IPS-18a (cell line): ENCODE measurements around the gene CDK6.

Experiments used
- H3K27ac ChIP-seq: one replicate; pipeline ENCODE4 v1.5.1; 2013; ENCODE audit warnings: low read length
- H3K27me3 ChIP-seq: one replicate; pipeline ENCODE4 v1.6.1; 2013; ENCODE audit warnings: mild to moderate bottlenecking, low read length; ENCODE audit not compliant: control insufficient read depth, insufficient read depth
- H3K36me3 ChIP-seq: one replicate; pipeline ENCODE4 v1.6.1; 2013; ENCODE audit warnings: low read depth, low read length; ENCODE audit not compliant: control insufficient read depth
- H3K4me1 ChIP-seq: one replicate; pipeline ENCODE4 v1.6.1; 2013; ENCODE audit warnings: low read depth, low read length; ENCODE audit not compliant: control insufficient read depth
- H3K4me3 ChIP-seq: one replicate; pipeline ENCODE4 v1.5.1; 2013; ENCODE audit warnings: low read length
- H3K9ac ChIP-seq: one replicate; pipeline ENCODE4 v1.6.1; 2013; ENCODE audit warnings: mild to moderate bottlenecking, low read length, moderate library complexity
- H3K9me3 ChIP-seq: one replicate; pipeline ENCODE4 v1.6.1; 2013; ENCODE audit warnings: low read depth, low read length; ENCODE audit not compliant: control insufficient read depth

CDK6 gene

GRCh38 chr7:92603089-92603445, 233.3 kb downstream of the CDK6 start:
- peaks cover 5% of the 10 kb centered on the region for H3K27me3 ChIP-seq
- H3K9ac ChIP-seq = no peak overlapping the region
- no peak overlapping the region for H3K4me3 ChIP-seq
- no peaks in the 10 kb centered on the region for H3K9me3 ChIP-seq
- H3K27ac ChIP-seq = no peak overlapping the region
- H3K36me3 ChIP-seq = no peaks in the 10 kb centered on the region
- no peaks in the 10 kb centered on the region for H3K4me1 ChIP-seq

- no peak overlapping the region for H3K9ac ChIP-seq
- H3K9me3 ChIP-seq = no peaks in the 10 kb centered on the region
- no peak overlapping the region for H3K4me3 ChIP-seq
- H3K4me1 ChIP-seq = no peaks in the 10 kb centered on the region
- no peak overlapping the region for H3K27ac ChIP-seq
- no peaks in the 10 kb centered on the region for H3K27me3 ChIP-seq
- no peaks in the 10 kb centered on the region for H3K36me3 ChIP-seq
Observed at GRCh38 chr7:92602352-92603088, 233.9 kb downstream of the CDK6 start.

GRCh38 chr7:92598310-92598981, 237.9 kb downstream of the CDK6 start:
- H3K9me3 ChIP-seq = no peaks in the 10 kb centered on the region
- H3K4me3 ChIP-seq = no peak overlapping the region
- H3K27me3 ChIP-seq = no peaks in the 10 kb centered on the region
- H3K9ac ChIP-seq = no peak overlapping the region
- no peaks in the 10 kb centered on the region for H3K36me3 ChIP-seq
- no peak overlapping the region for H3K27ac ChIP-seq
- H3K4me1 ChIP-seq = no peaks in the 10 kb centered on the region

- Histone ChIP-seq H3K4me1 (no peaks in the 10 kb centered on the region), H3K36me3 (no peaks in the 10 kb centered on the region), H3K4me3 (no peak overlapping the region), H3K9me3 (no peaks in the 10 kb centered on the region), H3K27ac (no peak overlapping the region), H3K9ac (no peak overlapping the region), H3K27me3 (peaks cover 21% of the 10 kb centered on the region)
Observed at GRCh38 chr7:92595281-92595680, 241.1 kb downstream of the CDK6 start.

GRCh38 chr7:92594746-92595145, 241.6 kb downstream of the CDK6 start:
- no peaks in the 10 kb centered on the region for H3K4me1 ChIP-seq

GRCh38 chr7:92590711-92591310, 245.6 kb downstream of the CDK6 start:
- H3K27ac ChIP-seq = no peak overlapping the region
- no peaks in the 10 kb centered on the region for H3K36me3 ChIP-seq
- H3K9me3 ChIP-seq = no peaks in the 10 kb centered on the region
- H3K4me1 ChIP-seq = peaks cover 6% of the 10 kb centered on the region
- H3K9ac ChIP-seq = no peak overlapping the region
- peaks cover 21% of the 10 kb centered on the region for H3K27me3 ChIP-seq
- peak overlapping the region; percentile 98 for H3K4me3 ChIP-seq

More at GRCh38 chr7:92594746-92595145, 241.6 kb downstream of the CDK6 start:
- H3K9me3 ChIP-seq = no peaks in the 10 kb centered on the region
- no peaks in the 10 kb centered on the region for H3K36me3 ChIP-seq
- H3K27me3 ChIP-seq = peaks cover 21% of the 10 kb centered on the region
- H3K27ac ChIP-seq = no peak overlapping the region
- no peak overlapping the region for H3K9ac ChIP-seq
- H3K4me3 ChIP-seq = no peak overlapping the region

- H3K9ac ChIP-seq = peak overlapping the region; percentile 89
- H3K4me1 ChIP-seq = peaks cover 6% of the 10 kb centered on the region
- H3K36me3 ChIP-seq = no peaks in the 10 kb centered on the region
- H3K9me3 ChIP-seq = no peaks in the 10 kb centered on the region
- H3K27ac ChIP-seq = no peak overlapping the region
- peaks cover 21% of the 10 kb centered on the region for H3K27me3 ChIP-seq
- peak overlapping the region; percentile 98 for H3K4me3 ChIP-seq
Observed at GRCh38 chr7:92589056-92589455, 247.3 kb downstream of the CDK6 start.

- no peaks in the 10 kb centered on the region for H3K9me3 ChIP-seq
- H3K27ac ChIP-seq = no peak overlapping the region
- peaks cover 21% of the 10 kb centered on the region for H3K27me3 ChIP-seq
- H3K4me1 ChIP-seq = peaks cover 6% of the 10 kb centered on the region
- H3K36me3 ChIP-seq = no peaks in the 10 kb centered on the region
- peak overlapping the region; percentile 98 for H3K4me3 ChIP-seq
- no peak overlapping the region for H3K9ac ChIP-seq
Observed at GRCh38 chr7:92588561-92588960, 247.8 kb downstream of the CDK6 start.

- Histone ChIP-seq H3K36me3 (no peaks in the 10 kb centered on the region), H3K27ac (no peak overlapping the region), H3K9me3 (no peaks in the 10 kb centered on the region), H3K4me3 (no peak overlapping the region), H3K27me3 (peaks cover 14% of the 10 kb centered on the region), H3K9ac (no peak overlapping the region), H3K4me1 (peaks cover 6% of the 10 kb centered on the region)
Observed at GRCh38 chr7:92586841-92587240, 249.5 kb downstream of the CDK6 start.

GRCh38 chr7:92586403-92586802, 250.0 kb downstream of the CDK6 start:
- Histone ChIP-seq H3K27me3 (peaks cover 9% of the 10 kb centered on the region), H3K27ac (no peak overlapping the region), H3K36me3 (peaks cover 1% of the 10 kb centered on the region), H3K9ac (no peak overlapping the region), H3K4me3 (no peak overlapping the region), H3K9me3 (no peaks in the 10 kb centered on the region), H3K4me1 (peaks cover 6% of the 10 kb centered on the region)

- Histone ChIP-seq H3K27ac (no peak overlapping the region), H3K36me3 (peaks cover 14% of the 10 kb centered on the region), H3K4me3 (no peak overlapping the region), H3K4me1 (peaks cover 6% of the 10 kb centered on the region), H3K9me3 (no peaks in the 10 kb centered on the region), H3K9ac (no peak overlapping the region), H3K27me3 (no peaks in the 10 kb centered on the region)
Observed at GRCh38 chr7:92584953-92585352, 251.4 kb downstream of the CDK6 start.
